Measurements from ENCODE around the gene MYO9B.

GRCh38 chr19:17137417-17137816 is 61.8 kb downstream of the MYO9B start:
- TF ChIP-seq MAX (IDR thresholded peaks at IDR 0.05), result no peak
- no peak for TF ChIP-seq POLR2A (IDR thresholded peaks at IDR 0.05; ENCODE audit: low read length)
- TF ChIP-seq, protein P1, sequence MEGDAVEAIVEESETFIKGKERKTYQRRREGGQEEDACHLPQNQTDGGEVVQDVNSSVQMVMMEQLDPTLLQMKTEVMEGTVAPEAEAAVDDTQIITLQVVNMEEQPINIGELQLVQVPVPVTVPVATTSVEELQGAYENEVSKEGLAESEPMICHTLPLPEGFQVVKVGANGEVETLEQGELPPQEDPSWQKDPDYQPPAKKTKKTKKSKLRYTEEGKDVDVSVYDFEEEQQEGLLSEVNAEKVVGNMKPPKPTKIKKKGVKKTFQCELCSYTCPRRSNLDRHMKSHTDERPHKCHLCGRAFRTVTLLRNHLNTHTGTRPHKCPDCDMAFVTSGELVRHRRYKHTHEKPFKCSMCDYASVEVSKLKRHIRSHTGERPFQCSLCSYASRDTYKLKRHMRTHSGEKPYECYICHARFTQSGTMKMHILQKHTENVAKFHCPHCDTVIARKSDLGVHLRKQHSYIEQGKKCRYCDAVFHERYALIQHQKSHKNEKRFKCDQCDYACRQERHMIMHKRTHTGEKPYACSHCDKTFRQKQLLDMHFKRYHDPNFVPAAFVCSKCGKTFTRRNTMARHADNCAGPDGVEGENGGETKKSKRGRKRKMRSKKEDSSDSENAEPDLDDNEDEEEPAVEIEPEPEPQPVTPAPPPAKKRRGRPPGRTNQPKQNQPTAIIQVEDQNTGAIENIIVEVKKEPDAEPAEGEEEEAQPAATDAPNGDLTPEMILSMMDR (IDR thresholded peaks at IDR 0.05), result no peak
- TF ChIP-seq REST (IDR thresholded peaks at IDR 0.05), result no peak
- TF ChIP-seq ELK1 (IDR thresholded peaks at IDR 0.05; ENCODE audit: low read depth, low read length), result no peak
- no peak for TF ChIP-seq SMC3 (IDR thresholded peaks at IDR 0.05)

Measured in A549 (cell line).